HG02588 (cell line): ENCODE data around the gene MYT1.
A peak's percentile ranks its signal among the peaks of the same experiment; 100 is the strongest.
"Not testable (repeated sequence)": the region's sequence is repeated elsewhere in the genome, so short reads cannot be mapped to it uniquely, and the experiment has no call there.

Source experiments
- ATAC-seq: cut with Tn5 transposase; IDR thresholded peaks from one replicate; pipeline ENCODE4 v1.9.1; 2021; ENCODE audit warnings: mild to moderate bottlenecking, moderate library complexity; ENCODE audit not compliant: unreplicated experiment

Gene MYT1

DNA sequence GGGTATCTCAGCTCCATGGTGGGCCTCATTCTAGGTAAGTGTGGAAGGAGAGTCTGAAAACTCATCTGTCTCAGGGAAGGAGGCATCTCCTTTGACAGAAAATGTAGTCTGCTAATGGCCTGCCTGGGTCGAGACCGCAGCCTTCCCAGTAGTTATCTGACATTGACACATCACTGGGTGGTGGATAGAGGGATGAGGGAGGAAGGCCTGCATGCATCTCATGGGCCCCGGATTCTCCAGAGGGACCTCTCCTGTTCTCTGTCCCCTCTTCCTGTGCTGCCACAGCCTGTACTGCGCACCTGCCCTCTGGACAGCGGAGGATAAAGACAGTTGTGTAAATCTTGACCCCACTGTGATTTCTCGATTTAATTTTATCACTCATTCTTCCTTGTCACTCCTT is 96.0 kb downstream of the MYT1 start:
- no peak for ATAC-seq

DNA sequence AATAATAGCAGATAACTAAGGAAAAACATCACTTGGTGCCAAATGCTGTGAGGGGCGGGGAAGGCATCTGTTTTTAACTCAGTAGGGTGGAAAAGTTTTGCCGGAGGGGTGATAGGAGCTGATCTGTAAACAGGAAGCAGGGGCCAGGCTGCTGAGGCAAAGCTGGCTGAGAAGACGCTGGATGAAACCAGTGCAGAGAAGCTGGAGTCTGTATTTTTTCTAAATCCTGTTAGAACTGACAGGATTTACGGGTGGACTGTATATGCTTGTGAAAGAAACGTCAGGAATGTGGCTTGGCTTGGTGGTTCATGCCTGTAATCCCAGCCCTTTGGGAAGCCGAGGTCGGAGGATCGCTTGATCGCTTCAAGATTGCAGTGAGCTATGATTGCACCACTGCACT is 96.9 kb downstream of the MYT1 start:
- no peak for ATAC-seq

DNA sequence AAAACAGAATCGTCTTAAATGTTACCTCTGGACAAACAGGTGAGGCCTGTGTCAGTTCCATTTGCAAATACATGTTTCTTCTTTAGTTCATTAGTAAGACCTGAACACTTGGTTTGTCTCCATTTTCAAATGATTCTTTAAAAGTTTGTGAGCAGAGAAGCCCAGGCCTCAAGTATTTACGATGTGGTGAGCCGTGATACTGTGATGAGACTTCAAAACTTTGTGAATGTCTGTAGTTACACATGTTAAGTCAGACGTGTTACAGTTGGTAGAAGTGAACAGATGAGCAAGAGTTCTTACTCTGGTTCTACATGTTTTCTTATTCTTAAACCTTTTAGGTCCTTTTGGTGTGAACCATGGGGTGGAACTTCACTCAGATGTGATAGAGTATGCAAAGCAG is 99.8 kb downstream of the MYT1 start:
- no peak for ATAC-seq

DNA sequence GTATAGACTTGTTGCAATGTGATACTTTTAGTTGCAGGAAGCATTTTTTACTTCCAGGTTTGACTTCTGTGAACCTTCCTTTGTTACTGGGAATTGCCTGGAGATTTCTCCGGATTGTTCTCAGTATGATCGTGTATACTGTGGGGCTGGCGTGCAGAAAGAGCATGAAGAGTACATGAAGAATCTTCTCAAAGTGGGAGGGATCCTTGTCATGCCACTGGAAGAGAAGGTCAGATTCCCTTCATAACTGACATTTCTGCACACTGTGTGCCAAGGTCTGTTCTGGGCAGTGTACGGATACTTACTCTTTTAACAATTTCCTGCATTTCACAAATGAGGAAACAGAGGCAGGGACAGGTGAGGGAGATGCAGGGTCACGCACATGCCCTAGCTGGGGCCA is 100.9 kb downstream of the MYT1 start:
- ATAC-seq: no peak

DNA sequence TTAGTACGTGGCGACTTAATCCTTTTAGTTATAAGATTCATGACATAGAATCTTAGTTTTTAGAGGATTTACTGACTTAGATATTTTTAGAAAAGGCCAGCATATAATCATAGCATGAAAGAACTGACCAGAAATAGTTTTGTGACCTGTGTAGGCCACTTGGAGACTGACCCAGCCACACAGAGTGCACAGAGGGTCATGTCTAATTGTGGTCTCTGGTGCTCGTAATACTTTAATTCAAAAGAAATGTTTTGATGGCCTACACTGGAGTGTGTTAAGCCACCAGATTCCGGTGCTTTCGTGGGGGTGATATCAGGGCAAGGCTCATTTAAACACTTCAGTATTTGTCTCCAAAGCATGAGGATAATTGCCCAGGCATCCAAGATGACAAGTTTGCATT is 102.7 kb downstream of the MYT1 start:
- ATAC-seq: no peak

DNA sequence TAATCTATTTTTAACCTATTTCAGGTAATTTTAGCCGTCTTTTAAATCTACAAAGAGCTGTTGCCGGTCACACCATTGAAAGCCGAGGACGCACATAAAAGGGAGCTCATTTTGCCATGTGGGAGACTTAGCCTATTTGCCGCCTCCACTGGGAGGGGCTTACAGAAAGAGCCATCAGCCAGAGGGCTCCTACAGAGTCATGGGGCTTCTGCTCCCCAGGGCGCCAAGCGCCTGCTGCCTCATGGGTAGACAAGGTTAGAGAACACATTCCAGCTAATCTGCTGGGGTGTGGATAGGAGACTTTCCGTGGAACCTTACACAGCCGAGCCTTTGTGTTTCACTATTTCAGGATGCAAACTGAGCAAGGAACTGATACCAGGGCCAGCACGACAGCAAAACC is 103.9 kb downstream of the MYT1 start:
- no peak for ATAC-seq

DNA sequence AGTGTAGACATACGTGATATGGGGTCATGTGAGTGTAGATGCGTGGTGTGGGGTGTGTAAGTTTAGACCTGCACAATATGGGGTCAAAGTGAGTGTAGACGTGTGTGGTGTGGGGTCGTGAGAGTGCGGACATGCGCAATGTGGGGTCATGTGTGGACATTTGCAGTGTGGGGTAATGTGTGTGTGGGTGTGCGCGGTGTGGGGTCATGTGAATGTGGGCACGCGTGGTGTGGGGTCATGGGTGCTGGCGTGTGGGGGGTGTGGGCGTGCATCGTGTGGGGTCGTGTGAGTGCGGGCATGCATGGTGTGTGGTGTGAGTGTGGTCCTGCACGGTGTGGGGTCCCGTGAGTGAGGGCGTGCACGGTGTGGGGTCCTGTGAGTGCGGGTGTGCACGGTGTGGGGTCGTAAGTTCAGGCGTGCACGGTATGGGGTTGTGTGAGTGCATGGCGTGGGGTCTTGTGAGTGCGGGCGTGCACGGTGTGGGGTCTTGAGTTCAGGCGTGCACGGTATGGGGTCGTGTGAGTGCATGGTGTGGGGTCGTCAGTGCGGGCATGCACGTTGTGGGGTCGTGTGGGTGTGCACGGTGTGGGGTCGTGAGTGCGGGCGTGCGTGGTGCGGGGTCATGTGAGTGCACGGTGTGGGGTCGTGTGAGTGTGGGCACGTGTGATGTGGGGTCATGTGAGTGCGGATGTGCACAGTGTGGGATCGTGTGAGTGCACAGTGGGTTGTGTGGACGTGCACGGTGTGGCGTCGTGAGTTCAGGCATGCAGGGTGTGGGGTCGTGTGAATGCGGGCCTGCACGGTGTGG is 105.6 kb downstream of the MYT1 start:
- no peak for ATAC-seq

DNA sequence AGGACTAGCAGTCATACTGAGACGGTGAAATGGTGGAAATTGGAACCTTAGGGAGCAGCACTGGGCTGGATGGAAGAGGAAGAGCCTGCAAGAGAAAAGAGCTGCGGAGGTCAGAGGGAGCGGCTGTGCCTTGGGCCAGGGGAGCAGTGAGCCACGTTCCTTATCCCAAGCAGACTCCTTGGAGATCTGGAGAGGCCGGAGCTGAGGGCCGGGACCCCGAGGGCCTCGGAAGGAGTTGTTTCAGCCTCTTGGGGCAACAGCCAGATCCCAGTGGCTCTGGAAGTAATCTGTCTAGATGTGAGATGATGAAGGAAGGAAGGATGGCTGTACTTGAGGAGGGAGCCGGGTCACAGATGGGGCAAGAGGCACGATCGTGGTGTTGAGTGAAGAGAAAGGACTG is 107.4 kb downstream of the MYT1 start:
- no peak for ATAC-seq

DNA sequence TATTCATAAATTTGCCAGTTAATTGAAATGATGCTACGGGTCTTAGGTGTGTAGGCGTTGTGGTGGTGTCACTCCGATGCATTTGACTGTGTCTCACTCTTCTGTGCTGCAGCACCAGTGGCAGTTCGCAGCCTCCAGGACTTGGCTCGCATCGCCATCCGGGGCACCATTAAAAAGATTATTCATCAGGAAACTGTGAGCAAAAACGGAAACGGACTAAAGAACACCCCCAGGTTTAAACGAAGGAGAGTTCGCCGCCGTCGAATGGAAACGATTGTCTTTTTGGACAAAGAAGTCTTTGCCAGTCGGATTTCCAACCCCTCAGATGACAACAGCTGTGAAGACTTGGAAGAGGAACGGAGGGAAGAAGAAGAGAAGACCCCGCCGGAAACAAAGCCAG is 108.9 kb downstream of the MYT1 start:
- ATAC-seq: no peak

DNA sequence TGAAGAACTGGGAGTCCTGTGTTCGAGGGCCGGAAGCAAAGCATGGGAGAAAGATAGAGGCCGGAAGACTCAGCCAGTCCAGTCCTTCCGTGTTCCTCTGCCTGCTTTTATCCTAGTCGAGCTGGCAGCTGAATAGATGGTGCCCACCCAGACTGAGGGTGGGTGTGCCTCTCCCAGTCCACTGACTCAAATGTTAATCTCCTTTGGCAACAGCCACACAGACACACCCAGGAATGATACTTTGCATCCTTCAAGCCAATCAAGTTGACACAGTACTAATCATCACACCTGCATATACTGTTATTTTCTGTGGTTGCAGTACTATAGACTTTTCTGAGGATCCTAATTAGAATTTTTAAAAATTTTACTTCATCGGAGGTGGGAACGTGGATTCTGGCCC is 112.6 kb downstream of the MYT1 start:
- no peak for ATAC-seq

DNA sequence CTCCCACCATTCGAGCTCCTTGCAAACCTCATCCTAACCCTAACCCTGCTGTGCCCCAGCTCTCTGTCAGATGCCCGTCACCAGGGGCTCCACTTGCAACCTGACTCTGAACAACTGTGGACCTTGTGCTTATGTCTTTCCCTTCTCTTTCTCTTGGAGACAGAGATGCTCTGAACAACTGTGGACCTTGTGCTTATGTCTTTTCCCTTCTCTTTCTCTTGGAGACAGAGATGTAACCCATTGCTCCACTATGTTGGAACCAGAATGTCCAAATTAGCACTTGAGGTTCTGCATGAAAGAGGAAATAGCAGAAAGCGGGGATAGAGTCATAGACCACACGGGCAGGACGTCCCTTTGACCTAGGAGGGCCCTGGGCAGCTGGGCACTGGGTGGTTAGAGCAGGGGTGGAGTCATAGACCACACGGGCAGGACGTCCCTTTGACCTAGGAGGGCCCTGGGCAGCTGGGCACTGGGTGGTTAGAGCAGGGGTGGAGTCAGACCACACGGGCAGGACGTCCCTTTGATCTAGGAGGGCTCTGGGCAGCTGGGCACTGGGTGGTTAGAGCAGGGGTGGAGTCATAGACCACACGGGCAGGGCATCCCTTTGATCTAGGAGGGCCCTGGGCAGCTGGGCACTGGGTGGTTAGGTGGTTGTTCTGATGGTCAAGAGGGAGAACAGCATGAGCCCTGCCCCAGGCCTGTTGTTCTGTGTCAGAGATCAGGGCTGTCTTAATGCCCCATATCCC is 113.5 kb downstream of the MYT1 start:
- ATAC-seq: no peak

DNA sequence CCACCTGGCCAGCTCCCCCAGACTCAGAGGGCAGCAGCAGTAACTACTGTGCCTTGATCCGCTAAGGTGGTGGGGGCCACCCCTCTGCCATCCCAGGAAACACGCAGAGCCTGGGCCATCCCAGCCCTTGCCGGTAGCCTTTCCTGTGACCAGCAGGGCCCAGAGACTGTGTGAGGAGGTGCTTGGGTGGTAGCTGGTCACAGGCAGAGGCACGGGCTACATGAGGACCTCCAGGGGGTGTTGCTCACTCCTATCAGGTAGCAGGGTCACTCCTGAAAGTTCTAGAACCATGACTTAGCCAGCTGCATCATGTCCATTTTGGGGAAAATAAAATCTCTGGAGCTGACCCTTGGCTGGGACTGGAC is 114.0 kb downstream of the MYT1 start:
- ATAC-seq: no peak

DNA sequence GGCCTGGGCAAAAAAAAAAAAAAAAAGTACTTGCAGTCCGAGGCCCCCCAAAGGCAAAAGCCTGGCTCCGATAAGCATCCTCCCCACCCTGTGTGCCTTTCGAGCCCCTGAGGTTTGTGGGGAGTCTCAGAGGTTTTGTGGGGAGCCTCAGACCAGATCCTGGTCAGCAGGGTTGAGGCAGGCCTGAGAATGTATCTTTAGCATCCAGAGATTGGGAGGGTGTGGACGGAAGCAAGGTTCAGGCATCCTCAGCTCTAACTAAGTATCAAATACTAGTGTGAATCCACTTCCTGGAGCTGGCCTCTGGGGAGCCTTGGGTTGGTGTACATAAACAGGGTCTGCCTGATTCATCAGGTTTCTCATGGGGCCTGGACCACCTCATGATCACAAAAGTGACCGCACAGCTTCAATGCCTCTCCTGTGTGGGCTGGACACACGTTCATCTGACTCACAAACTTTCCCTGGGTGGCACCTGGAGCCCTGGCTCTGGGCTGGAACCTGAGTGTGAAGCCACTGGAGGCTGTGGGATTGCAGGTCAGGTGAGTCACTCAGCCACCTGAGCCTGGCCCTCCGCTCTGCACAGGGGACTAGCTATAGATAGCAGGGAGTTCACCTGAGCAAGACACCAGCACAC is 115.7 kb downstream of the MYT1 start:
- no peak for ATAC-seq

DNA sequence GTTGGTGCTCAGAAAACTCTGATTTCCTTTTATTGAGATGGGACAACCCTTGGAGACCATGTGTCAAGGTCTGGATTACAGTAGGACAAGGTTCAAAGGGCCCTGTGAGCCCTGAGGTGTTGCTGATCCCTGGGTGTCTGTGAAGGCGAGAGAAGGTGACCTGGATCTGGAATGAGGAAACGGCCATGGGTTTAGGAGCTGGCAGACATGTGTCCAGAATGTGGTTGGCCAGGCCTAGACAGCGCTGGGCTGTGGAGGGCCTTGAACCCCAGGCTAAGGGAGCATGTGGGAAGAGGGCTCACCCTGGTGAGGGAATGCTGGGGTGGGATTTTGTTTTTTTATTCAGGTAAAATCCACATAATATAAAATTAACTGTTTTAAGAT is 116.2 kb downstream of the MYT1 start:
- no peak for ATAC-seq

DNA sequence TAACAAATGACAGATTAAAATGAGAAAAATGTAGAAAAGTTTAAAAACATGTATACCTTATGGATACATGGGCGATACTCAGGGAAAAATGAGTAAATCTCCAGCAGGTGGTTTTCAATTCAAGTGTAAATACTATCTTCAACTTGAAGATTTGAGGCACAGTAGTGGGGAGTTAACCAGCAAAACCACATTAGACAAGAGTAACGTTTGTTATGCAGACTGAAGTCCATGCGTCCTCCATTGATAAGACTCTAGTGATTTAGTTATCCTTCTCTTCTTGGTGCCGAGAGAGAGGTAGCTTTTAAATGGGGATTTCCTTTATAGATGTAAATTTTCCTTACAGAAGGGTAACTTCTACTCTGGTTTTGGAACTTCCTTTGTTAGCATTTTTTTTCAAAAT is 119.4 kb downstream of the MYT1 start:
- no peak for ATAC-seq

DNA sequence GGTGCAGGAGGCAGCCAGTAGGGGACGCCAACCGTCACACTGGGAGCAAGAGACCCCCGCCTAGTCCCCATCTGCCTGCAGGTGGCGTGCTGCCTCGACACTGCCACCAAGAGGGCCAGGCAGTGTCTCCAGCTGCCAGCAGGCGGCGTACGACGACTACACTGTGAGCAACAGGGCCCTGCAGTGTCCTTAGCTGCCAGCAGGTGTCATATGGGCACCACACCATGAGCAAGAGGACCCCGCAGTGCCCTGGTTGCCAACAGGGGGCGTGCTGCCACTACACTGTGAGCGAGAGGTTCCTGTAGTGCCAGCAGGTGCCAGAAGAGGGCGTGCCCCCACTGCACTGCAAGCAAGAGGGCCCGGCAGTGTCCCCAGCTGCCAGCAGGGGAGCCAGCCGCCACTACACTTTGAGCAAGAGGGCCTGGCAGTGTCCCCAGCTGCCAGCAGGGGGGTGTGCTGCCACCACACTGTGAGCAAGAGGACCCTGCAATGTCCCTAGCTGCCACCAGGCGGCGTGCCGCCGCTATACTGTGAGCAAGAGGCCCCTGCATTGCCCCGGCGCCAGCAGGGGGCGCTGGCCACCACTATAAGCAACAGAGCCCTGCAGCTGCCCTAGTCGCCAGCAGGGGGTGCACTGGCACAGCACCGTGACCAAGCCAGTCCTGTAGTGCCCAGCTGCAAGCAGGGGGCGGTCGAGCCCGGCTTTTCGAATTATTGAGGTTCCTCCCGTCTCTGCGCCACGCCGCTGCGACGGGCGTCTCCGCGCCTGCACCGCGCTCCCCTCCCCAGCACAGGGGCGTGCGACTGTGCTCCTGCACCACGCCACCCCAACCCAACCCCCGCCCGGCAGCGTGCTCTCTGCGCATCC is 121.6 kb downstream of the MYT1 start:
- peak; percentile 83 for ATAC-seq

DNA sequence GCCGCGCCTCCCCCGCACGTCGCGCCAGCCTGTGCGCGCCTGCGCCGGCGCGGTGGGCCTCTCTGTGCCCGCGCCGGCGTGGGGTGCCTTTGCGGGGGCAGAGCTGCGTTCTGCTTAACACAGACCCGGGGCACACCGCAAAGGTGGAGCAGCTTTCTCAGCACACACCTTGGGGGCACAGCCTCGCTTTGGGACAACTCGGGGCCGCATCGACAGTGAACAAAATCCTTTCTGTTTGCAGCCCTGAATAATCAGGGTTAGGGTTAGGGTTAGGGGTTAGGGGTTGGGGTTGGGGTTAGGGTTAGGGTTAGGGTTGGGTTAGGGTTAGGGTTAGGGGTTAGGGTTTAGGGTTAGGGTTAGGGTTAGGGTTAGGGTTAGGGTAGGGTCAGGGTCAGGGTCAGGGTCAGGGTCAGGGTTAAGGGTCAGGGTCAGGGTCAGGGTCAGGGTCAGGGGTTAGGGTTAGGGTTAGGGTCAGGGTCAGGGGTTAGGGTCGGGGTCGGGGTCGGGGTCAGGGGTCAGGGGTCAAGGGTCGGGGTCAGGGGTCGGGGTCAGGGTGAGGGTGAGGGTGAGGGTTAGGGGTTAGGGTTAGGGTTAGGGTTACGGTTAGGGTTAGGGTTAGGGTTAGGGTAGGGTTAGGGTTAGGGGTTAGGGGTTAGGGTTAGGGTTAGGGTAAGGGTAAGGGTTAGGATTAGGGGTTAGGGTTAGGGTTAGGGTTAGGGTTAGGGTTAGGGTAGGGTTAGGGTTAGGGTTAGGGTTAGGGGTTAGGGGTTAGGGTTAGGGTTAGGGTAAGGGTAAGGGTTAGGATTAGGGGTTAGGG is 122.4 kb downstream of the MYT1 start:
- not testable (repeated sequence) for ATAC-seq

DNA sequence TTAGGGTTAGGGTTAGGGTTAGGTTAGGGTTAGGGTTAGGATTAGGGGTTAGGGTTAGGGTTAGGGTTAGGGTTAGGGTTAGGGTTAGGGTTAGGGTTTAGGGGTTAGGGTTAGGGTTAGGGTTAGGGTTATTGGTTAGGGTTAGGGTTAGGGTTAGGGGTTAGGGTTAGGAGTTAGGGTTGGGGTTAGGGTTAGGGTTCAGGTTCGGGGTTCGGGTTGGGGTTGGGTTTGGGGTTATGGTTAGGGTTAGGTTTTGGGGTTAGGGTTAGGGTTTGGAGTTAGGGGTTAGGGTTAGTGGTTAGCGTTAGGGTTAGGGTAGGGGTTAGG is 123.0 kb downstream of the MYT1 start:
- not testable (repeated sequence) for ATAC-seq
